Measurements from ENCODE around the gene CTDSPL. TPM values are rescaled to one million over a fixed set of nuclear protein-coding genes. Genes with fewer than 3 reads are reported as not detected.

The CTDSPL gene
- total RNA-seq, 1 experiment from 2014 or later, result not detected

GRCh38 chr3:37979541-37980461, 118.1 kb downstream of the CTDSPL start:
- H3K27ac ChIP-seq (ENCODE audit: low read length), result no peak overlapping the region
- H3K27me3 ChIP-seq (ENCODE audit: low read length), result no peaks in the 10 kb centered on the region
- H4K20me1 ChIP-seq (ENCODE audit: insufficient read depth, low read depth, low read length), result no peaks in the 10 kb centered on the region
- H3K9me2 ChIP-seq (replicated peaks; ENCODE audit: insufficient read depth, low read length), result no peaks in the 10 kb centered on the region
- H3K4me1 ChIP-seq (ENCODE audit: low read length), result no peaks in the 10 kb centered on the region
- H3K4me3 ChIP-seq (ENCODE audit: low read length), result no peak overlapping the region
- no peaks in the 10 kb centered on the region for H3K36me3 ChIP-seq (ENCODE audit: insufficient read depth, low read length)
- H2AFZ ChIP-seq (ENCODE audit: low read length), result no peak overlapping the region
- no peaks in the 10 kb centered on the region for H3K9me3 ChIP-seq (ENCODE audit: low read length)
- H3K79me2 ChIP-seq (ENCODE audit: low read length), result no peaks in the 10 kb centered on the region
- DNase-seq, result no peak
- H3K4me2 ChIP-seq (ENCODE audit: low read depth, low read length, poor library complexity, severe bottlenecking), result no peak overlapping the region
- no peak overlapping the region for H3K9ac ChIP-seq (ENCODE audit: low read length)

- Histone ChIP-seq H2AFZ (ENCODE audit: low read length) (no peak overlapping the region), H3K79me2 (ENCODE audit: low read length) (no peaks in the 10 kb centered on the region), H3K4me1 (ENCODE audit: low read length) (no peaks in the 10 kb centered on the region), H3K27me3 (ENCODE audit: low read length) (no peaks in the 10 kb centered on the region), H3K9ac (ENCODE audit: low read length) (no peak overlapping the region), H3K9me2 (replicated peaks; ENCODE audit: insufficient read depth, low read length) (no peaks in the 10 kb centered on the region), H3K27ac (ENCODE audit: low read length) (no peak overlapping the region), H4K20me1 (ENCODE audit: insufficient read depth, low read depth, low read length) (no peaks in the 10 kb centered on the region), H3K36me3 (ENCODE audit: insufficient read depth, low read length) (no peaks in the 10 kb centered on the region), H3K4me3 (ENCODE audit: low read length) (no peak overlapping the region), H3K4me2 (ENCODE audit: low read depth, low read length, poor library complexity, severe bottlenecking) (no peak overlapping the region), H3K9me3 (ENCODE audit: low read length) (no peaks in the 10 kb centered on the region)
- DNase-seq, result no peak
Measured at GRCh38 chr3:37980462-37981347, 119.0 kb downstream of the CTDSPL start.

GRCh38 chr3:37981348-37981664, 119.6 kb downstream of the CTDSPL start:
- Histone ChIP-seq H3K9me3 (ENCODE audit: low read length) (no peaks in the 10 kb centered on the region), H3K36me3 (ENCODE audit: insufficient read depth, low read length) (no peaks in the 10 kb centered on the region), H3K4me3 (ENCODE audit: low read length) (no peak overlapping the region), H3K79me2 (ENCODE audit: low read length) (no peaks in the 10 kb centered on the region), H4K20me1 (ENCODE audit: insufficient read depth, low read depth, low read length) (no peaks in the 10 kb centered on the region), H3K27ac (ENCODE audit: low read length) (no peak overlapping the region), H3K9ac (ENCODE audit: low read length) (no peak overlapping the region), H2AFZ (ENCODE audit: low read length) (no peak overlapping the region), H3K4me1 (ENCODE audit: low read length) (no peaks in the 10 kb centered on the region), H3K9me2 (replicated peaks; ENCODE audit: insufficient read depth, low read length) (no peaks in the 10 kb centered on the region), H3K4me2 (ENCODE audit: low read depth, low read length, poor library complexity, severe bottlenecking) (no peak overlapping the region), H3K27me3 (ENCODE audit: low read length) (no peaks in the 10 kb centered on the region)
- no peak for DNase-seq

GRCh38 chr3:37982331-37982730, 120.7 kb downstream of the CTDSPL start:
- Histone ChIP-seq H3K79me2 (ENCODE audit: low read length) (no peaks in the 10 kb centered on the region), H3K9me3 (ENCODE audit: low read length) (no peaks in the 10 kb centered on the region), H3K27ac (ENCODE audit: low read length) (no peak overlapping the region), H2AFZ (ENCODE audit: low read length) (no peak overlapping the region), H4K20me1 (ENCODE audit: insufficient read depth, low read depth, low read length) (no peaks in the 10 kb centered on the region), H3K4me1 (ENCODE audit: low read length) (no peaks in the 10 kb centered on the region), H3K4me2 (ENCODE audit: low read depth, low read length, poor library complexity, severe bottlenecking) (no peak overlapping the region), H3K36me3 (ENCODE audit: insufficient read depth, low read length) (no peaks in the 10 kb centered on the region), H3K9ac (ENCODE audit: low read length) (no peak overlapping the region), H3K9me2 (replicated peaks; ENCODE audit: insufficient read depth, low read length) (no peaks in the 10 kb centered on the region), H3K4me3 (ENCODE audit: low read length) (no peak overlapping the region), H3K27me3 (ENCODE audit: low read length) (no peaks in the 10 kb centered on the region)
- no peak for DNase-seq

- Histone ChIP-seq H3K36me3 (ENCODE audit: insufficient read depth, low read length) (no peaks in the 10 kb centered on the region), H3K9me2 (replicated peaks; ENCODE audit: insufficient read depth, low read length) (no peaks in the 10 kb centered on the region), H4K20me1 (ENCODE audit: insufficient read depth, low read depth, low read length) (no peaks in the 10 kb centered on the region), H3K79me2 (ENCODE audit: low read length) (no peaks in the 10 kb centered on the region), H3K4me3 (ENCODE audit: low read length) (no peak overlapping the region), H3K27me3 (ENCODE audit: low read length) (no peaks in the 10 kb centered on the region), H3K4me2 (ENCODE audit: low read depth, low read length, poor library complexity, severe bottlenecking) (no peak overlapping the region), H3K27ac (ENCODE audit: low read length) (no peak overlapping the region), H3K4me1 (ENCODE audit: low read length) (no peaks in the 10 kb centered on the region), H2AFZ (ENCODE audit: low read length) (no peak overlapping the region), H3K9me3 (ENCODE audit: low read length) (no peaks in the 10 kb centered on the region), H3K9ac (ENCODE audit: low read length) (no peak overlapping the region)
- no peak for DNase-seq
Measured at GRCh38 chr3:37984051-37984450, 122.4 kb downstream of the CTDSPL start.

- Histone ChIP-seq H3K9ac (ENCODE audit: low read length) (no peak overlapping the region), H3K4me1 (ENCODE audit: low read length) (no peaks in the 10 kb centered on the region), H2AFZ (ENCODE audit: low read length) (no peak overlapping the region), H3K27ac (ENCODE audit: low read length) (no peak overlapping the region), H4K20me1 (ENCODE audit: insufficient read depth, low read depth, low read length) (no peaks in the 10 kb centered on the region), H3K79me2 (ENCODE audit: low read length) (no peaks in the 10 kb centered on the region), H3K36me3 (ENCODE audit: insufficient read depth, low read length) (no peaks in the 10 kb centered on the region), H3K4me3 (ENCODE audit: low read length) (no peak overlapping the region), H3K27me3 (ENCODE audit: low read length) (no peaks in the 10 kb centered on the region), H3K9me3 (ENCODE audit: low read length) (no peaks in the 10 kb centered on the region), H3K9me2 (replicated peaks; ENCODE audit: insufficient read depth, low read length) (no peaks in the 10 kb centered on the region), H3K4me2 (ENCODE audit: low read depth, low read length, poor library complexity, severe bottlenecking) (no peak overlapping the region)
- DNase-seq, result no peak
Measured at GRCh38 chr3:37984596-37984995, 122.9 kb downstream of the CTDSPL start.

- H3K36me3 ChIP-seq (ENCODE audit: insufficient read depth, low read length), result no peaks in the 10 kb centered on the region
- no peak overlapping the region for H3K9ac ChIP-seq (ENCODE audit: low read length)
- H3K4me1 ChIP-seq (ENCODE audit: low read length), result no peaks in the 10 kb centered on the region
- no peaks in the 10 kb centered on the region for H3K9me2 ChIP-seq (replicated peaks; ENCODE audit: insufficient read depth, low read length)
- no peaks in the 10 kb centered on the region for H4K20me1 ChIP-seq (ENCODE audit: insufficient read depth, low read depth, low read length)
- no peaks in the 10 kb centered on the region for H3K27me3 ChIP-seq (ENCODE audit: low read length)
- H3K4me3 ChIP-seq (ENCODE audit: low read length), result no peak overlapping the region
- no peak overlapping the region for H3K27ac ChIP-seq (ENCODE audit: low read length)
- no peaks in the 10 kb centered on the region for H3K9me3 ChIP-seq (ENCODE audit: low read length)
- DNase-seq, result no peak
- H3K4me2 ChIP-seq (ENCODE audit: low read depth, low read length, poor library complexity, severe bottlenecking), result no peak overlapping the region
- no peak overlapping the region for H2AFZ ChIP-seq (ENCODE audit: low read length)
- no peaks in the 10 kb centered on the region for H3K79me2 ChIP-seq (ENCODE audit: low read length)
Measured at GRCh38 chr3:37985637-37986320, 124.1 kb downstream of the CTDSPL start.

Measured in Karpas-422 (cell line).